ENCODE results near the gene CUBN. TPM values are rescaled to one million over a fixed set of nuclear protein-coding genes. Genes with fewer than 3 reads are reported as not detected.

The CUBN gene
- total and polyA plus RNA-seq, 5 donors from 2014 or later: 0.01 to 4.7 (median 0.15) TPM

DNA sequence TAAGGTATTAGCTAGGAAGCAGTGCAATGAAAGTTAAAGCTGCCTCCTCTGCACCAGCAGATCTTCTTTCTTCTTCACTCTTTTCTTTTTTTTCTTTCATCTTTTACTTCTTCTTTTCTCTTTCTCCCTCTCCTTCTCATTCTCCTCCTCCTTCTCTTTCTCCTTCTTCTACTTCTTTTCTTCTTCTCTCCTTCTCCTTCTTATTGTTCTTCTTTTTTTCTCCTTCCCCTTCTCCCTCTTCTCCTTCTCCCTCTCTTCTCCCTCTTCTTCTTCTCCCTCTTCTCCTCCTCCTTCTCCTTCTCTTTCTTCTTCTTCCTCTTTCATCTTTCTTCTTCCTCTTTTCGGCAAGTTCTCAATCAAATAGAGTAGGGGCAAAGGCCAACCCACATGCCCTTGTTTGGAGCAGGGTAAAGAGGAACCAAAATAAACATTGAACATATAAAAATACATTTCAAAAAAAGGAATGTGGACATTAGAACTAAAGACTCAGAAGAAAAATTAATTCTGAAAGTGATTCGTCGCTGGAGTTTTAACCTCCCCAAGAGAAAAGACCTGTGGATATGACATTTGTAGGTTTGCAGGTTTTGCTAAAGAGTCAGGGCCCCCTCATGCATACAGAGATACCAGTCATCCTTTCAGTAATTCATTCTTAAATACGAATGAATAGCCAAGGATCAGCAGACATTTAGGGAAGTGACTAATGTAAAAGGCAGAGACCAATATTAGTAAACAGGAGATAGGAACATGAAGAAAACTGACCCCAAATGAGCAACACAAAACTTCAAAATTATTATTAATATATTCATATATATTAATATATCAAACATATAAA lies 219.4 kb downstream of the CUBN start:
- no peak for DNase-seq
- no peaks in the 10 kb centered on the region for H3K36me3 ChIP-seq (ENCODE audit: control insufficient read depth, insufficient read depth, low read length)
- H3K27ac Mint-ChIP-seq: no peak overlapping the region
- peaks cover 23% of the 10 kb centered on the region for H3K36me3 Mint-ChIP-seq
- no peaks in the 10 kb centered on the region for H3K4me1 ChIP-seq (ENCODE audit: control insufficient read depth, insufficient read depth, low read length, poor library complexity, severe bottlenecking)
- H3K4me1 Mint-ChIP-seq: no peaks in the 10 kb centered on the region
- no peak overlapping the region for H3K27ac ChIP-seq (ENCODE audit: insufficient read depth, low read length, poor library complexity, severe bottlenecking)
- H3K4me3 Mint-ChIP-seq: no peak overlapping the region
- no peaks in the 10 kb centered on the region for H3K9me3 ChIP-seq (ENCODE audit: control insufficient read depth in 2 of 2, low read length in 2 of 2)
- H3K9me3 Mint-ChIP-seq: no peaks in the 10 kb centered on the region
- no peak overlapping the region for H3K4me3 ChIP-seq (ENCODE audit: low read depth, low read length)
- H3K27me3 Mint-ChIP-seq: no peaks in the 10 kb centered on the region
- H3K27me3 ChIP-seq (ENCODE audit: control insufficient read depth, insufficient read depth, low read length): no peaks in the 10 kb centered on the region
- no peak for ATAC-seq (ENCODE audit: low read depth in 2 of 2)

DNA sequence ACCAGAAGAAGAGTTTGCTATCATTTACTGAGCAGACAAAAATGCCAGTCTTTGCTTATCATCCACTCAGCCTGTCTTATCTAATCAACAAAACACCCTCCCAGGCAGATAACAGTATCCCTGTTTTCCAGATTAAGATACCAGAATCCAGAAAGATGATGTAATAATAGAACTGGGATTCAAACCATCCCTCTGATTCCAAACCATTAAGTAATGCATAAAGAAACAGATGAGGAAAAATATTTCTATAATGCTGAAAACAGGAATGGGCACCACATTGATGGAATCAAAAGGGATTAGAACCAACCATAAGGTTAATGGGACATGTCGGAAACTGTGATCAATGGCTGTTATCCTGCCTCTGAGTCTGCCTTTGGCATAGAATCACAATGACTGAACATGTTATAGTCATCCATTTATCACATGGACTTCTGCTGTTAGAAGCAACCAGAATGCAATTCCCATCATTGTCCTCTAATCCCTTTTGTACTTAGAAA lies 220.3 kb downstream of the CUBN start:
- ATAC-seq (ENCODE audit: low read depth in 2 of 2) (no peak), DNase-seq (no peak)
- H3K9me3 Mint-ChIP-seq: no peaks in the 10 kb centered on the region
- Histone ChIP-seq H3K4me3 (ENCODE audit: low read depth, low read length) (no peak overlapping the region), H3K36me3 (ENCODE audit: control insufficient read depth, insufficient read depth, low read length) (no peaks in the 10 kb centered on the region), H3K27ac (ENCODE audit: insufficient read depth, low read length, poor library complexity, severe bottlenecking) (no peak overlapping the region), H3K9me3 (ENCODE audit: control insufficient read depth in 2 of 2, low read length in 2 of 2) (no peaks in the 10 kb centered on the region), H3K4me1 (ENCODE audit: control insufficient read depth, insufficient read depth, low read length, poor library complexity, severe bottlenecking) (no peaks in the 10 kb centered on the region), H3K27me3 (ENCODE audit: control insufficient read depth, insufficient read depth, low read length) (no peaks in the 10 kb centered on the region)
- H3K4me3 Mint-ChIP-seq: no peak overlapping the region
- H3K27ac Mint-ChIP-seq: no peak overlapping the region
- H3K36me3 Mint-ChIP-seq: peaks cover 18% of the 10 kb centered on the region
- no peaks in the 10 kb centered on the region for H3K4me1 Mint-ChIP-seq
- H3K27me3 Mint-ChIP-seq: no peaks in the 10 kb centered on the region

DNA sequence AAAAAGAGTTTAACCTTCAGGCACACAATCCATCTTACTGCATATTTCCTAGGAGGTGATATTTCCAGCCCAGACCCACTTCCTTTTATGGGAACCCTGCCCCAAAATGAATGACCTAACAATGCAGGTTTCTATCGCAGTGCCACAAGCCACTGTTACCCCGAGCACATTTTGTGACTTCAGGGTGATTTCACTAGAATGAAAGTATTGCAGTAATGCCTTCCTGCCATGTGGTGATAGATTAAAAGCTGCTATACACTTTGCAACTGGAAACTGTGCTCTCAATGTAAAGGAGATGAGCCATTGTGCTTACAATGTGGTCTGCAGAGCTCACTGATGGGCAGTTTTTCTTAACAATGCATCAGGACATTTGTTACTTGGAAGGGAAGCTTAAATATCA lies 221.9 kb downstream of the CUBN start:
- no peak for ATAC-seq (ENCODE audit: low read depth in 2 of 2)

DNA sequence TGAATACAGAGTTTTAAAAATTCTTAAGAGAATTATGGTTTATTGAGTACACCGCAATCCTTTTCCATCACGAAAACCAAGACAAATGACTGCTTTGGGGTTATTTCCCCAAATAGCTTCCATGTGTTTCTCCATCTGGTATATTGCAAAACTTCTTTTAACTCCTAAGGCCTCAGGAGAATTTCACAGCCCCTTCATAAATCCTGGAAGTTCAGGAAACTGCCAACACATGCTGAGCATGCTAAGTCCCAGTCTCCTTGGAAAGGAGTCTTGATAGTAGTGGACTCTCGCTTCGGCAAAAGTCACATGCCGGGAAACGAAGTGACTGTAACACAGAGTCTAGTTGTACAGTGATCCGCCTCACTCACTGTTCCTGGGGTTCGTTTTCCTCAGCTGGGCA lies 224.3 kb downstream of the CUBN start:
- H3K27me3 Mint-ChIP-seq: no peaks in the 10 kb centered on the region
- no peaks in the 10 kb centered on the region for H3K4me1 ChIP-seq (ENCODE audit: control insufficient read depth, insufficient read depth, low read length, poor library complexity, severe bottlenecking)
- no peak for DNase-seq
- no peaks in the 10 kb centered on the region for H3K9me3 Mint-ChIP-seq
- no peak overlapping the region for H3K27ac ChIP-seq (ENCODE audit: insufficient read depth, low read length, poor library complexity, severe bottlenecking)
- H3K36me3 Mint-ChIP-seq: peaks cover 8% of the 10 kb centered on the region
- H3K27ac Mint-ChIP-seq: no peak overlapping the region
- H3K9me3 ChIP-seq (ENCODE audit: control insufficient read depth in 2 of 2, low read length in 2 of 2): no peaks in the 10 kb centered on the region
- no peak overlapping the region for H3K4me3 Mint-ChIP-seq
- no peak for ATAC-seq (ENCODE audit: low read depth in 2 of 2)
- H3K4me3 ChIP-seq (ENCODE audit: low read depth, low read length): no peak overlapping the region
- H3K27me3 ChIP-seq (ENCODE audit: control insufficient read depth, insufficient read depth, low read length): no peaks in the 10 kb centered on the region
- H3K36me3 ChIP-seq (ENCODE audit: control insufficient read depth, insufficient read depth, low read length): no peaks in the 10 kb centered on the region
- peaks cover 0 to 6% (median 0%) of the 10 kb centered on the region in 4 donors for H3K4me1 Mint-ChIP-seq

More for the DNA sequence above, 221.9 kb downstream of the CUBN start:
- Mint-ChIP-seq H3K4me3 (no peak overlapping the region), H3K27me3 (no peaks in the 10 kb centered on the region), H3K27ac (no peak overlapping the region), H3K4me1 (peaks cover 0 to 3% (median 0%) of the 10 kb centered on the region in 4 donors), H3K36me3 (peaks cover 9% of the 10 kb centered on the region), H3K9me3 (no peaks in the 10 kb centered on the region)
- DNase-seq: no peak
- H3K36me3 ChIP-seq (ENCODE audit: control insufficient read depth, insufficient read depth, low read length): no peaks in the 10 kb centered on the region
- no peaks in the 10 kb centered on the region for H3K9me3 ChIP-seq (ENCODE audit: control insufficient read depth in 2 of 2, low read length in 2 of 2)
- no peak overlapping the region for H3K4me3 ChIP-seq (ENCODE audit: low read depth, low read length)
- H3K4me1 ChIP-seq (ENCODE audit: control insufficient read depth, insufficient read depth, low read length, poor library complexity, severe bottlenecking): no peaks in the 10 kb centered on the region
- H3K27me3 ChIP-seq (ENCODE audit: control insufficient read depth, insufficient read depth, low read length): no peaks in the 10 kb centered on the region
- H3K27ac ChIP-seq (ENCODE audit: insufficient read depth, low read length, poor library complexity, severe bottlenecking): no peak overlapping the region

DNA sequence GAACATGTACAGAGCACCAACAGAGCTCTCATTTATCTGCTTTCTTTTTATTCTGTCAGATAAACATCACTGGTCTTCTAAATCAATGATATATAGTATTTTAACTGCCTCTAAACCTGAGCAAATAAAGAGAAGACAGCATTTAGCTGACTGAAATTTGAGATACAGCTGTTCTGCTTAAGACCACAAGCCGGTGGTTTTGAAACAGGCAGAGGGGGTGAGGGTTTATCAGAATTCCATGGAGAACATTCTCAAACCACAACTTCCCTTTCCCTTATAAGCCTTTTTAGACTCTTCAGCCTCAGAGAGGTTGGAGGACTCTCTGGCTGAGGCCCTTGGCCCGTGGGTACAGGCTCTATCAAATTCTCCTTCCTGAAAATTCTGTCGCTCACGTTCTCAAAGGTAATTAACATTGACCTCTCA lies 225.0 kb downstream of the CUBN start:
- H3K4me3 Mint-ChIP-seq: no peak overlapping the region
- Histone ChIP-seq H3K27me3 (ENCODE audit: control insufficient read depth, insufficient read depth, low read length) (no peaks in the 10 kb centered on the region), H3K4me1 (ENCODE audit: control insufficient read depth, insufficient read depth, low read length, poor library complexity, severe bottlenecking) (no peaks in the 10 kb centered on the region), H3K4me3 (ENCODE audit: low read depth, low read length) (no peak overlapping the region), H3K27ac (ENCODE audit: insufficient read depth, low read length, poor library complexity, severe bottlenecking) (no peak overlapping the region), H3K36me3 (ENCODE audit: control insufficient read depth, insufficient read depth, low read length) (no peaks in the 10 kb centered on the region), H3K9me3 (ENCODE audit: control insufficient read depth in 2 of 2, low read length in 2 of 2) (no peaks in the 10 kb centered on the region)
- no peaks in the 10 kb centered on the region for H3K27me3 Mint-ChIP-seq
- H3K27ac Mint-ChIP-seq: no peak overlapping the region
- no peaks in the 10 kb centered on the region for H3K9me3 Mint-ChIP-seq
- H3K36me3 Mint-ChIP-seq: peaks cover 9% of the 10 kb centered on the region
- no peak for ATAC-seq (ENCODE audit: low read depth in 2 of 2)
- peaks cover 0 to 6% (median 0%) of the 10 kb centered on the region in 4 donors for H3K4me1 Mint-ChIP-seq
- DNase-seq: no peak

DNA sequence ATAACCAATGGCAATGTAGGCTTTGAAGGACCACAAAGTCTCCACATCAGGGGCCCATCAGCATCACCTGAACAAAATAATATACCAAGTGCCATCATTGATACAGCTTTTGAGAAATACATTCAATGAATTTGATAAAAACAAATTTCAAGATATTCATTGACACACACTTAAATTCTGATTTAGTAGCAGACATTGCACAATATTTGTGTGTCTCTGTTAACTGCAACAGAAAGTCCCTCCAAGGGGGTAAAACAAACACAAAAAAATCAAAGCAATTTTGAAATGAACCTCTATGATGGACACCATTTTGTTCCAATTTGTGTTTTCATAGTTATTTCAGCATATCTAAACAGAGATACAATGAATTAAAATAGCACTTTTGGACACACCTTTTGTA lies 225.6 kb downstream of the CUBN start:
- H3K27me3 Mint-ChIP-seq: peaks cover 3% of the 10 kb centered on the region
- Histone ChIP-seq H3K27me3 (ENCODE audit: control insufficient read depth, insufficient read depth, low read length) (no peaks in the 10 kb centered on the region), H3K9me3 (ENCODE audit: control insufficient read depth in 2 of 2, low read length in 2 of 2) (no peaks in the 10 kb centered on the region), H3K4me1 (ENCODE audit: control insufficient read depth, insufficient read depth, low read length, poor library complexity, severe bottlenecking) (no peaks in the 10 kb centered on the region), H3K36me3 (ENCODE audit: control insufficient read depth, insufficient read depth, low read length) (no peaks in the 10 kb centered on the region), H3K4me3 (ENCODE audit: low read depth, low read length) (no peak overlapping the region), H3K27ac (ENCODE audit: insufficient read depth, low read length, poor library complexity, severe bottlenecking) (no peak overlapping the region)
- H3K4me3 Mint-ChIP-seq: no peak overlapping the region
- H3K36me3 Mint-ChIP-seq: peaks cover 9% of the 10 kb centered on the region
- no peak overlapping the region for H3K27ac Mint-ChIP-seq
- H3K4me1 Mint-ChIP-seq: peaks cover 0 to 6% (median 0%) of the 10 kb centered on the region in 4 donors
- ATAC-seq (ENCODE audit: low read depth in 2 of 2) (no peak), DNase-seq (no peak)
- H3K9me3 Mint-ChIP-seq: no peaks in the 10 kb centered on the region

DNA sequence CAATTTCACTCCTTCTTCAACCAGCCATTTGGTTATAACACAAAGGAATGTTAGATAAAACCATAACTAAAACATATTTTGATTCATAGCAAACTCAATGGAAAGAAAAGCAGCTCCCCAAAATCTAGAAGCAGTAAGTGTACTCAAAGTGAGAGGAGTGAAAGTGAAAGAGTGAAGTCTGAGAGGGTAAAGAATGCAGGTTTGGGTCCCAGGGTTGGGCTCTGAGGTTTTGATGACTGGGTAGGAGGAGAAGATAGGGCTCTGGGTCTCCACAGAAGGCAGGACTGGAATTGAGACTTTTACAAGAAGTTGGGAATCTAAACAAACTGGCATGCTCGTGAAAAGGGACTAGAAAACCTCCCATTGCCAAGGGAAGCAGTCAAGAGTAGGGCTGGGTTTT lies 227.0 kb downstream of the CUBN start:
- peaks cover 0 to 6% (median 0%) of the 10 kb centered on the region in 4 donors for H3K4me1 Mint-ChIP-seq
- H3K4me3 Mint-ChIP-seq: no peak overlapping the region
- peak overlapping the region in 1 of 3 donors; percentile 44 for H3K27ac Mint-ChIP-seq
- no peaks in the 10 kb centered on the region for H3K9me3 Mint-ChIP-seq
- H3K27ac ChIP-seq (ENCODE audit: insufficient read depth, low read length, poor library complexity, severe bottlenecking): no peak overlapping the region
- H3K36me3 Mint-ChIP-seq: peaks cover 9% of the 10 kb centered on the region
- no peak for ATAC-seq (ENCODE audit: low read depth in 2 of 2)
- peak in 1 of 3 donors; percentile 48 for DNase-seq
- H3K27me3 Mint-ChIP-seq: peaks cover 4% of the 10 kb centered on the region
- H3K9me3 ChIP-seq (ENCODE audit: control insufficient read depth in 2 of 2, low read length in 2 of 2): no peaks in the 10 kb centered on the region
- H3K4me3 ChIP-seq (ENCODE audit: low read depth, low read length): no peak overlapping the region
- H3K36me3 ChIP-seq (ENCODE audit: control insufficient read depth, insufficient read depth, low read length): no peaks in the 10 kb centered on the region
- H3K4me1 ChIP-seq (ENCODE audit: control insufficient read depth, insufficient read depth, low read length, poor library complexity, severe bottlenecking): no peaks in the 10 kb centered on the region
- H3K27me3 ChIP-seq (ENCODE audit: control insufficient read depth, insufficient read depth, low read length): no peaks in the 10 kb centered on the region

DNA sequence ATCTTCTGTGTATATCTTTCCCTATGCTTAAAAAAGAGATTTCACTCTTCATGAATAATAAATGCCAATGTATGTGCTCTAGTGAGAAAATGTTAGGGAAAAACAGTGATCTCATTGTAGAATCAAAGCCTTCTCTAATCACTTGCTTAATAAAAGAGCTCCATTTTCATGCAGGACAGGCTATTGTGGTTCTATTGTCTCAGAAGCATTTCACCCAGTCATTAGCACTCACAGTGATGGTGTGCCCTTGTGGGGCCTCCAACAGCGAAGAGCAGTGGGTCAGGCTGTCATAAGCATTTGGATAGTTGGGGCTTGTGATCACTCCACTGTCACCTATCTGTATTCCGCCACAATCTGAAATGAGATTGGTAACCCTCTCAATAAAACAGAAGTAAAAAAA lies 228.5 kb downstream of the CUBN start:
- H3K4me3 Mint-ChIP-seq: no peak overlapping the region
- H3K36me3 ChIP-seq (ENCODE audit: control insufficient read depth, insufficient read depth, low read length): no peaks in the 10 kb centered on the region
- H3K4me1 ChIP-seq (ENCODE audit: control insufficient read depth, insufficient read depth, low read length, poor library complexity, severe bottlenecking): no peaks in the 10 kb centered on the region
- ATAC-seq (ENCODE audit: low read depth in 2 of 2) (no peak), DNase-seq (no peak)
- H3K27ac ChIP-seq (ENCODE audit: insufficient read depth, low read length, poor library complexity, severe bottlenecking): no peak overlapping the region
- H3K4me1 Mint-ChIP-seq: peaks cover 0 to 6% (median 0%) of the 10 kb centered on the region in 4 donors
- H3K27ac Mint-ChIP-seq: no peak overlapping the region
- peaks cover 9% of the 10 kb centered on the region for H3K36me3 Mint-ChIP-seq
- no peaks in the 10 kb centered on the region for H3K27me3 ChIP-seq (ENCODE audit: control insufficient read depth, insufficient read depth, low read length)
- H3K9me3 Mint-ChIP-seq: peaks cover 0 to 4% (median 0%) of the 10 kb centered on the region in 7 donors
- H3K27me3 Mint-ChIP-seq: peaks cover 8% of the 10 kb centered on the region
- no peaks in the 10 kb centered on the region for H3K9me3 ChIP-seq (ENCODE audit: control insufficient read depth in 2 of 2, low read length in 2 of 2)
- H3K4me3 ChIP-seq (ENCODE audit: low read depth, low read length): no peak overlapping the region
